SK-N-MC (cell line): ENCODE data around the gene CCDC6.

Experiments
- EZH2 ChIP-seq: fragments of 200-600 bp; sonication (generic); IDR thresholded peaks from one replicate; pipeline ENCODE4 v1.6.1; 2017; ENCODE audit warnings: antibody characterized with exemption
- FOXP2 ChIP-seq: optimal IDR thresholded peaks from 2 replicates; pipeline ENCODE3; 2011; ENCODE audit warnings: mild to moderate bottlenecking, moderate library complexity; ENCODE audit not compliant: insufficient read depth; ENCODE audit errors: extremely low read length, control extremely low read depth
- POLR2AphosphoS5 ChIP-seq: IDR thresholded peaks from 2 replicates; pipeline ENCODE4 v1.6.1; 2012; ENCODE audit warnings: mild to moderate bottlenecking, low read depth, low read length, borderline replicate concordance

- TF ChIP-seq POLR2AphosphoS5 (no peak), EZH2 (no peak), FOXP2 (no peak)
Measured at GRCh38 chr10:59770689-59771088, 135.7 kb downstream of the CCDC6 start.
